Caco-2 (cell line): ENCODE data around the gene RGPD4. TPM values are rescaled to one million over a fixed set of nuclear protein-coding genes. Genes with fewer than 3 reads are reported as not detected.

ENCODE experiments used
- BruUV-seq: library from RNA; stranded (reverse); fragments of 400-500 nt; replicated peaks from 2 replicates; lab custom pipeline; 2021; lab: Mats Ljungman, UMichigan
- CTCF ChIA-PET: fragments of 300-600 bp; sonication (Branson Sonifier 250); formaldehyde crosslinking; loops from one replicate; lab custom pipeline; 2022; ENCODE audit warnings: antibody characterized with exemption; lab: Charles Lee
- POLR2A ChIA-PET: fragments of 300-600 bp; sonication (Branson Sonifier 250); formaldehyde crosslinking; loops from one replicate; lab custom pipeline; 2022; ENCODE audit warnings: antibody characterized with exemption; lab: Charles Lee
- DNase-seq, 2 experiments: peaks; one replicate each; pipeline versions ENCODE4 v3.0.0 to v3.0.0-alpha.2; 2020 to 2022
- H3K27me3 ChIP-seq: replicated peaks from 2 replicates; pipeline ENCODE4 v1.6.0; 2011; ENCODE audit warnings: low read length; ENCODE audit not compliant: control insufficient read depth, insufficient read depth
- H3K36me3 ChIP-seq: 2 replicates; pipeline ENCODE4 v1.5.1; 2011; ENCODE audit warnings: low read length; ENCODE audit not compliant: control insufficient read depth, insufficient read depth
- H3K4me1 ChIP-seq: fragments of 250-450 bp; sonication (Bioruptor Pico); 2 replicates; pipeline ENCODE4 v1.5.1; 2020; ENCODE audit warnings: mild to moderate bottlenecking
- H3K4me3 ChIP-seq: 2 replicates; pipeline ENCODE4 v1.5.1; 2011; ENCODE audit warnings: low read depth, mild to moderate bottlenecking, control low read depth, low read length
- H3K9me3 ChIP-seq: fragments of 250-450 bp; sonication (Bioruptor Pico); 2 replicates; pipeline ENCODE4 v1.5.1; 2020; ENCODE audit warnings: mild to moderate bottlenecking, moderate library complexity
- H3K27ac Mint-ChIP-seq: one replicate; pipeline ENCODE4 v1.8.0; 2022; ENCODE audit warnings: mixed read lengths; ENCODE audit not compliant: unreplicated experiment
- H3K27me3 Mint-ChIP-seq: one replicate; pipeline ENCODE4 v1.8.0; 2022; ENCODE audit warnings: mixed read lengths; ENCODE audit not compliant: insufficient read depth, unreplicated experiment
- H3K36me3 Mint-ChIP-seq: one replicate; pipeline ENCODE4 v1.8.0; 2022; ENCODE audit warnings: mild to moderate bottlenecking, mixed read lengths; ENCODE audit not compliant: insufficient read depth, unreplicated experiment
- H3K4me1 Mint-ChIP-seq: one replicate; pipeline ENCODE4 v1.8.0; 2022; ENCODE audit warnings: low read depth, mixed read lengths; ENCODE audit not compliant: unreplicated experiment
- H3K4me3 Mint-ChIP-seq: one replicate; pipeline ENCODE4 v1.8.0; 2022; ENCODE audit warnings: mild to moderate bottlenecking, moderate library complexity, mixed read lengths; ENCODE audit not compliant: unreplicated experiment
- H3K9me3 Mint-ChIP-seq: one replicate; pipeline ENCODE4 v1.8.0; 2022; ENCODE audit warnings: mixed read lengths; ENCODE audit not compliant: unreplicated experiment
- CTCF ChIP-seq, 2 experiments: fragments of 200-600 bp in 1 of 2; IDR thresholded peaks; 1 replicate in 1 of 2; 2 replicates in 1 of 2; pipeline versions ENCODE4 v1.5.1 to v1.8.0; 2011 to 2022; ENCODE audit warnings: antibody characterized with exemption in 1 of 2, control low read depth in 1 of 2, inconsistent platforms in 1 of 2, low read depth in 1 of 2, low read length in 1 of 2, mild to moderate bottlenecking in 1 of 2, moderate library complexity in 1 of 2; ENCODE audit not compliant: insufficient read depth in 1 of 2, severe bottlenecking in 1 of 2, unreplicated experiment in 1 of 2
- intact Hi-C: fragments of 100-400 bp; cut with micrococcal nuclease; formaldehyde crosslinking; loops from one replicate; pipeline ENCODE4 v1.10.0; 2022; ENCODE audit not compliant: unreplicated experiment
- total RNA-seq: library from RNA; stranded (reverse); gene quantifications from 2 replicates; pipeline ENCODE4 v1.2.3, GENCODE V29; 2022

The RGPD4 gene
- total RNA-seq, 1 experiment from 2014 or later, result 0.07 TPM

- no peak for DNase-seq
- no TSS peak for BruUV-seq
- Mint-ChIP-seq H3K27ac (no peak overlapping the region), H3K9me3 (no peaks in the 10 kb centered on the region), H3K4me3 (no peak overlapping the region), H3K27me3 (peaks cover 4% of the 10 kb centered on the region), H3K4me1 (no peaks in the 10 kb centered on the region), H3K36me3 (no peaks in the 10 kb centered on the region)
- intact Hi-C loops, result no loop called here
- H3K4me1 ChIP-seq, result 0 out of 2 replicates have a peak, but pooled peaks cover 4% of the 10 kb centered on the region
- no peaks in the 10 kb centered on the region for H3K36me3 ChIP-seq
- H3K27me3 ChIP-seq, result no peaks in the 10 kb centered on the region
- no peak for TF ChIP-seq CTCF (IDR thresholded peaks at IDR 0.05; ENCODE audit: insufficient read depth in 1 of 2, low read depth in 1 of 2, low read length in 1 of 2, severe bottlenecking in 1 of 2, unreplicated experiment in 1 of 2)
- CTCF ChIA-PET, result no interaction called here
- POLR2A ChIA-PET, result no interaction called here
- no peak overlapping the region for H3K4me3 ChIP-seq
- H3K9me3 ChIP-seq, result no peaks in the 10 kb centered on the region
Observed at GRCh38 chr2:107812006-107812405, 14.7 kb upstream of the RGPD4 start.

- Histone ChIP-seq H3K36me3 (no peaks in the 10 kb centered on the region), H3K9me3 (no peaks in the 10 kb centered on the region), H3K4me1 (no peaks in the 10 kb centered on the region), H3K4me3 (no peak overlapping the region), H3K27me3 (no peaks in the 10 kb centered on the region)
- H3K36me3 Mint-ChIP-seq, result no peaks in the 10 kb centered on the region
- no peak for DNase-seq
- peaks cover 4% of the 10 kb centered on the region for H3K27me3 Mint-ChIP-seq
- intact Hi-C loops, result no loop called here
- no peaks in the 10 kb centered on the region for H3K9me3 Mint-ChIP-seq
- BruUV-seq, result no TSS peak
- ChIA-PET CTCF (no interaction called here), POLR2A (no interaction called here)
- no peaks in the 10 kb centered on the region for H3K4me1 Mint-ChIP-seq
- no peak overlapping the region for H3K27ac Mint-ChIP-seq
- TF ChIP-seq CTCF (IDR thresholded peaks at IDR 0.05; ENCODE audit: insufficient read depth in 1 of 2, low read depth in 1 of 2, low read length in 1 of 2, severe bottlenecking in 1 of 2, unreplicated experiment in 1 of 2), result no peak
- H3K4me3 Mint-ChIP-seq, result no peak overlapping the region
Observed at GRCh38 chr2:107817378-107817777, 9.3 kb upstream of the RGPD4 start.

GRCh38 chr2:107822302-107822701 is 4.4 kb upstream of the RGPD4 start:
- POLR2A ChIA-PET, result no interaction called here
- H3K36me3 Mint-ChIP-seq, result no peaks in the 10 kb centered on the region

More at GRCh38 chr2:107822302-107822701, 4.4 kb upstream of the RGPD4 start:
- intact Hi-C loops, result no loop called here
- BruUV-seq, result no TSS peak
- no peaks in the 10 kb centered on the region for H3K27me3 ChIP-seq
- H3K4me3 ChIP-seq, result no peak overlapping the region
- H3K4me1 ChIP-seq, result no peaks in the 10 kb centered on the region
- Mint-ChIP-seq H3K27me3 (no peaks in the 10 kb centered on the region), H3K9me3 (no peaks in the 10 kb centered on the region), H3K27ac (no peak overlapping the region), H3K4me1 (no peaks in the 10 kb centered on the region), H3K4me3 (no peak overlapping the region)
- CTCF ChIA-PET, result no interaction called here
- DNase-seq, result no peak
- no peaks in the 10 kb centered on the region for H3K36me3 ChIP-seq
- H3K9me3 ChIP-seq, result no peaks in the 10 kb centered on the region
- no peak for TF ChIP-seq CTCF (IDR thresholded peaks at IDR 0.05; ENCODE audit: insufficient read depth in 1 of 2, low read depth in 1 of 2, low read length in 1 of 2, severe bottlenecking in 1 of 2, unreplicated experiment in 1 of 2)
